ENCODE results near the gene OR4S1. TPM values are rescaled to one million over a fixed set of nuclear protein-coding genes. Genes with fewer than 3 reads are reported as not detected.

The OR4S1 gene
- total RNA-seq (not detected in 2 replicates), polyA plus RNA-seq (not detected in 2 replicates), polyA minus RNA-seq (not detected in 2 replicates), Bru-seq, nascent RNA (not detected), BruChase-seq, experiment 1, labeled RNA remaining after a 6-hour chase (not detected), BruChase-seq, experiment 2, labeled RNA remaining after a 2-hour chase (not detected)
- not detected in 2 replicates for polyA plus RNA-seq (2011; cell fraction: cytosol; rRNA removed)
- not detected in 2 replicates for polyA plus RNA-seq (2011; cell fraction: nucleus; rRNA removed)
- polyA plus RNA-seq (2012) = not detected in 2 replicates
- not detected for polyA minus RNA-seq (2011; cell fraction: cytosol; rRNA and poly(A)+ RNA removed)
- polyA minus RNA-seq (2011; cell fraction: nucleus; rRNA and poly(A)+ RNA removed) = not detected in 2 replicates
- long read RNA-seq = 0 reads

- intact Hi-C loops (cut with micrococcal nuclease) (loop anchor here (2.0 to 5.0 kb wide), 3 partner anchors 134 to 1689 kb away; no protein-coding TSS in a partner anchor), dilution Hi-C loops (cut with MboI; ENCODE audit: extremely low pct_ligation_motif_present, low sequenced_read_pairs) (no loop called here)
- POLR2A ChIA-PET = no interaction called here
- Histone ChIP-seq H3K27ac (ENCODE audit: insufficient read depth, low read depth, low read length) (no peak within 1 kb of the TSS), H3K9me3 (replicated peaks; ENCODE audit: control insufficient read depth, insufficient read depth, low read length) (no peaks in the 10 kb centered on the region), H3K4me1 (ENCODE audit: control insufficient read depth, extremely low read depth, insufficient read depth, low read length) (no peaks in the 10 kb centered on the region), H4K20me1 (replicated peaks; ENCODE audit: control insufficient read depth, extremely low read depth, insufficient read depth, low read length) (no peaks in the 10 kb centered on the region), H3K79me2 (ENCODE audit: control insufficient read depth, insufficient read depth, low read length) (no peaks in the 10 kb centered on the region), H3K9ac (replicated peaks; ENCODE audit: extremely low read depth, insufficient read depth, low read length) (no peak within 1 kb of the TSS), H3K36me3 (ENCODE audit: control insufficient read depth in 2 of 2, extremely low read depth in 1 of 2, insufficient read depth in 2 of 2, low read length in 2 of 2) (no peaks in the 10 kb centered on the region), H2AFZ (ENCODE audit: low read depth, low read length) (no peak within 1 kb of the TSS), H3K4me2 (ENCODE audit: insufficient read depth, low read length) (no peak within 1 kb of the TSS), H3K9me1 (replicated peaks; ENCODE audit: control insufficient read depth, extremely low read depth, insufficient read depth, low read length) (no peaks in the 10 kb centered on the region), H3K27me3 (ENCODE audit: control insufficient read depth in 2 of 2, insufficient read depth in 2 of 2, low read length in 2 of 2) (no peaks in the 10 kb centered on the region), H3K4me3 (replicated peaks in 1 of 3; ENCODE audit: insufficient read depth in 1 of 3, low read depth in 1 of 3, low read length in 3 of 3) (no peak within 1 kb of the TSS)
- no TSS peak for BruUV-seq (replicated peaks)
- CTCF ChIA-PET = no interaction called here
- no peak for DNase-seq (ENCODE audit: low read depth, low spot score)
- FAIRE-seq = no peak
- TF ChIP-seq MYC (IDR thresholded peaks at IDR 0.05; ENCODE audit: low read depth, low read length) = no peak
- TF ChIP-seq POLR2A (IDR thresholded peaks at IDR 0.05; ENCODE audit: low read depth, low read length) = no peak
- TF ChIP-seq MAX (IDR thresholded peaks at IDR 0.05; ENCODE audit: insufficient read depth, insufficient read length) = no peak
- TF ChIP-seq CTCF (IDR thresholded peaks at IDR 0.05; ENCODE audit: extremely low read depth in 1 of 2, insufficient read depth in 1 of 2, low read depth in 1 of 2, low read length in 2 of 2) = no peak
- no peak for TF ChIP-seq EZH2 (IDR thresholded peaks at IDR 0.05; ENCODE audit: borderline replicate concordance, low read depth, low read length, severe bottlenecking)
- TF ChIP-seq FOS (IDR thresholded peaks at IDR 0.05; ENCODE audit: borderline replicate concordance, insufficient read depth, low read length) = no peak
These were observed at the start of gene OR4S1 for GRCh38 chr11:48305923-48306322. Gene OR4S1 (plus strand): TSS chr11:48306223. CDS start chr11:48306223, 0 bp downstream.

Data from endothelial cell of umbilical vein (primary cell).